Neural cell (in vitro differentiated cells): Measurements from ENCODE around the gene TDRKH. TPM values are rescaled to one million over a fixed set of nuclear protein-coding genes. Genes with fewer than 3 reads are reported as not detected.

Source experiments
- H2AFZ ChIP-seq: fragments of 200-600, 300-800 bp; sonication (generic), shearing (Covaris generic); 2 replicates; pipeline ENCODE4 v1.6.0; 2014; ENCODE audit warnings: low read depth, mild to moderate bottlenecking, antibody characterized with exemption, low read length, moderate library complexity
- H3F3A ChIP-seq: fragments of 200-600 bp; shearing (Covaris generic); 2 replicates; pipeline ENCODE4 v1.6.1; 2016; ENCODE audit warnings: mild to moderate bottlenecking, moderate library complexity, mixed read lengths, antibody characterized with exemption, low read length; ENCODE audit not compliant: insufficient read depth, poor library complexity, severe bottlenecking
- H3K27ac ChIP-seq: fragments of 200-600, 300-800 bp; sonication (generic), shearing (Covaris generic); 2 replicates; pipeline ENCODE4 v1.5.1; 2014; ENCODE audit warnings: mild to moderate bottlenecking, low read length, moderate library complexity
- H3K27me3 ChIP-seq: fragments of 300-800, 200-600 bp; sonication (generic), shearing (Covaris generic); 2 replicates; pipeline ENCODE4 v1.6.0; 2014; ENCODE audit warnings: mild to moderate bottlenecking, low read depth, low read length, moderate library complexity; ENCODE audit not compliant: insufficient read depth
- H3K36me3 ChIP-seq: fragments of 300-800, 200-600 bp; sonication (generic), shearing (Covaris generic); 2 replicates; pipeline ENCODE4 v1.5.1; 2014; ENCODE audit warnings: mild to moderate bottlenecking, antibody characterized with exemption, low read length, moderate library complexity; ENCODE audit not compliant: insufficient read depth
- H3K4me2 ChIP-seq: fragments of 300-800, 200-600 bp; sonication (generic), shearing (Covaris generic); 2 replicates; pipeline ENCODE4 v1.6.0; 2014; ENCODE audit warnings: mild to moderate bottlenecking, low read length
- H3K4me3 ChIP-seq: fragments of 300-800, 200-600 bp; sonication (generic), shearing (Covaris generic); 2 replicates; pipeline ENCODE4 v1.5.1; 2014; ENCODE audit warnings: mild to moderate bottlenecking, low read length, moderate library complexity
- H3K79me2 ChIP-seq: fragments of 200-600 bp; shearing (Covaris generic); replicated peaks from 2 replicates; pipeline ENCODE4 v1.6.0; 2014; ENCODE audit warnings: mild to moderate bottlenecking, low read length, moderate library complexity; ENCODE audit not compliant: insufficient read depth
- H3K9ac ChIP-seq: fragments of 300-800, 200-600 bp; sonication (generic), shearing (Covaris generic); 2 replicates; pipeline ENCODE4 v1.6.1; 2016; ENCODE audit warnings: mild to moderate bottlenecking, low read length, mixed read lengths
- H3K9me2 ChIP-seq: fragments of 200-600 bp; shearing (Covaris generic); 2 replicates; pipeline ENCODE4 v1.6.1; 2016; ENCODE audit warnings: mild to moderate bottlenecking, low read length, mixed read lengths; ENCODE audit not compliant: insufficient read depth
- H3K9me3 ChIP-seq: fragments of 200-600, 300-800 bp; sonication (generic), shearing (Covaris generic); 2 replicates; pipeline ENCODE4 v1.6.1; 2016; ENCODE audit warnings: mild to moderate bottlenecking, mixed run types, low read length, moderate library complexity, mixed read lengths
- H4K20me1 ChIP-seq: fragments of 200-600 bp; shearing (Covaris generic); 2 replicates; pipeline ENCODE4 v1.6.1; 2016; ENCODE audit warnings: mild to moderate bottlenecking, mixed run types; ENCODE audit not compliant: insufficient read depth
- EZH2 ChIP-seq: fragments of 200-600, 300-800 bp; shearing (Covaris generic), sonication (generic); IDR thresholded peaks from 2 replicates; pipeline ENCODE4 v1.6.1; 2014; ENCODE audit warnings: antibody characterized with exemption, low read length, borderline replicate concordance, mild to moderate bottlenecking; ENCODE audit not compliant: insufficient read depth, poor library complexity, severe bottlenecking
- MXI1 ChIP-seq: fragments of 450-650 bp; conservative IDR thresholded peaks from 2 replicates; pipeline ENCODE4 v1.6.1; 2014; ENCODE audit warnings: antibody characterized with exemption, mild to moderate bottlenecking; ENCODE audit not compliant: poor library complexity, severe bottlenecking
- POLR2AphosphoS5 ChIP-seq: IDR thresholded peaks from 2 replicates; pipeline ENCODE4 v1.6.1; 2012
- RAD21 ChIP-seq: fragments of 450-650 bp; conservative IDR thresholded peaks from 2 replicates; pipeline ENCODE4 v1.6.1; 2014; ENCODE audit warnings: antibody characterized with exemption, mild to moderate bottlenecking, moderate library complexity
- REST ChIP-seq: IDR thresholded peaks from 2 replicates; pipeline ENCODE4 v1.6.1; 2012; ENCODE audit warnings: borderline replicate concordance
- SMC3 ChIP-seq: fragments of 450-650 bp; conservative IDR thresholded peaks from 2 replicates; pipeline ENCODE4 v1.6.1; 2014; ENCODE audit warnings: antibody characterized with exemption, mild to moderate bottlenecking, moderate library complexity; ENCODE audit not compliant: poor library complexity
- TAF1 ChIP-seq: IDR thresholded peaks from 2 replicates; pipeline ENCODE4 v1.6.1; 2012; ENCODE audit warnings: low read depth
- polyA plus RNA-seq: library from polyadenylated mRNA; depleted of rRNA; stranded (reverse); fragments of >200 nt; gene quantifications from 2 replicates; pipeline ENCODE4 v1.2.3, GENCODE V29; 2014
- TF ChIP-seq, protein P1 (sequence below): fragments of 450-650 bp; IDR thresholded peaks from 2 replicates; pipeline ENCODE4 v1.5.1; 2014; ENCODE audit warnings: antibody characterized with exemption, mild to moderate bottlenecking, moderate library complexity; ENCODE audit not compliant: poor library complexity, severe bottlenecking

Gene TDRKH
- polyA plus RNA-seq, 1 donor from 2014 or later: 19.5 TPM

- Histone ChIP-seq H3F3A (no peaks in the 10 kb centered on the region), H4K20me1 (no peaks in the 10 kb centered on the region), H3K27ac (peak overlapping the region; percentile 72), H2AFZ (peak overlapping the region; percentile 61), H3K36me3 (no peaks in the 10 kb centered on the region), H3K9ac (peak overlapping the region; percentile 70), H3K9me3 (no peaks in the 10 kb centered on the region), H3K79me2 (peaks cover 22% of the 10 kb centered on the region), H3K4me3 (peak overlapping the region; percentile 85), H3K9me2 (no peaks in the 10 kb centered on the region), H3K4me2 (peak overlapping the region; percentile 47), H3K27me3 (no peaks in the 10 kb centered on the region)
- TF ChIP-seq REST (peak; percentile 37), MXI1 (peak; percentile 36), EZH2 (no peak)
Observed at GRCh38 chr1:151790940-151791651, 796 bp upstream of the TDRKH start.

DNA sequence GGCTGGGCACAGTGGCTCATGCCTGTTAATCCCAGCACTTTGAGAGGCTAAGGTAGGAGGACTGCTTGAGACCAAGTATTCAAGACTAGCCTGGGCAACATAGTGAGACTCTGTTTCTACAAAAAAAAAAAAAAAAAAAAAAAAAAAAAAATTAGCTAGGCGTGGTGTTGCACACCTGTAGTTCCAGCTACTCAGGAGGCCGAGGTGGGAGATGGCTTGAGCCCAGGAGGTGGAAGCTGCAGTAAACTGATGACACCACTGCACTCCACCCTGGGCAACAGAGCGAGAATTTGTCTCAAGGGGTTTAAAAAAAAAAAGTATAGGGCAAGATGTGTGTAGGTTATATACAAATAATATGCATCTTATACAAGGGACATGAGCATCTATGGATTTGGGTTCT is 2.6 kb downstream of the TDRKH start:
- H3F3A ChIP-seq: no peaks in the 10 kb centered on the region
- no peaks in the 10 kb centered on the region for H3K9me3 ChIP-seq
- no peaks in the 10 kb centered on the region for H3K36me3 ChIP-seq
- H3K4me2 ChIP-seq: no peak overlapping the region
- H3K4me3 ChIP-seq: no peak overlapping the region
- H3K27ac ChIP-seq: no peak overlapping the region
- H4K20me1 ChIP-seq: no peaks in the 10 kb centered on the region
- H3K79me2 ChIP-seq: peaks cover 15% of the 10 kb centered on the region
- H3K9me2 ChIP-seq: no peaks in the 10 kb centered on the region
- H3K27me3 ChIP-seq: no peaks in the 10 kb centered on the region
- TF ChIP-seq REST (no peak), RAD21 (no peak), MXI1 (no peak), POLR2AphosphoS5 (no peak), EZH2 (no peak), SMC3 (no peak), TAF1 (no peak)
- TF ChIP-seq, protein P1, sequence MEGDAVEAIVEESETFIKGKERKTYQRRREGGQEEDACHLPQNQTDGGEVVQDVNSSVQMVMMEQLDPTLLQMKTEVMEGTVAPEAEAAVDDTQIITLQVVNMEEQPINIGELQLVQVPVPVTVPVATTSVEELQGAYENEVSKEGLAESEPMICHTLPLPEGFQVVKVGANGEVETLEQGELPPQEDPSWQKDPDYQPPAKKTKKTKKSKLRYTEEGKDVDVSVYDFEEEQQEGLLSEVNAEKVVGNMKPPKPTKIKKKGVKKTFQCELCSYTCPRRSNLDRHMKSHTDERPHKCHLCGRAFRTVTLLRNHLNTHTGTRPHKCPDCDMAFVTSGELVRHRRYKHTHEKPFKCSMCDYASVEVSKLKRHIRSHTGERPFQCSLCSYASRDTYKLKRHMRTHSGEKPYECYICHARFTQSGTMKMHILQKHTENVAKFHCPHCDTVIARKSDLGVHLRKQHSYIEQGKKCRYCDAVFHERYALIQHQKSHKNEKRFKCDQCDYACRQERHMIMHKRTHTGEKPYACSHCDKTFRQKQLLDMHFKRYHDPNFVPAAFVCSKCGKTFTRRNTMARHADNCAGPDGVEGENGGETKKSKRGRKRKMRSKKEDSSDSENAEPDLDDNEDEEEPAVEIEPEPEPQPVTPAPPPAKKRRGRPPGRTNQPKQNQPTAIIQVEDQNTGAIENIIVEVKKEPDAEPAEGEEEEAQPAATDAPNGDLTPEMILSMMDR: no peak
- no peak overlapping the region for H3K9ac ChIP-seq
- H2AFZ ChIP-seq: no peak overlapping the region
